ENCODE data around the gene CLEC4G. TPM values are rescaled to one million over a fixed set of nuclear protein-coding genes. Genes with fewer than 3 reads are reported as not detected.
A peak's percentile ranks its signal among the peaks of the same experiment; 100 is the strongest.

CLEC4G gene
- total RNA-seq, 1 experiment from 2014 or later, result 0.55 TPM

DNA sequence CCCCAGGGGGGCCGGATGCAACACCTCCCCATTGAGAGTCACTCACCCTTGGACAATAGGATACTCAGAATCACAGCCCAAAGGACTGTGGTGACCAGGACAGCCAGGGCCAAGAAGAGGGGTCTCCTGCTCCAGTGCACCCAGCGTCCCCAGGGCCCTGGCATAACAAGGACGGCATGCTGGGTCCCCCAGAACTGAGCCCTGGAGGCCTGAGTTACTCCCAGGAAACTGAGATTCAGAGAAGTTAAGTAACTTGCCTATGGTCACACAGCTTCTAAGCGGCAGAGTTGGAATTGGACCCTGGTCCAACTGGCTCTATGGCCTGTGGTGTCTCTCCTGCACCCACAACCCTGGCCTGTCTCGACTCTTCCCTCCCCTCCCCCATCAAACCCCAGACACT is 295 bp downstream of the CLEC4G start:
- CTCF ChIA-PET, result interaction anchor here (1.8 kb wide), 1 partner anchor 68 kb away, joined by 6 read pairs; no protein-coding TSS in a partner anchor

DNA sequence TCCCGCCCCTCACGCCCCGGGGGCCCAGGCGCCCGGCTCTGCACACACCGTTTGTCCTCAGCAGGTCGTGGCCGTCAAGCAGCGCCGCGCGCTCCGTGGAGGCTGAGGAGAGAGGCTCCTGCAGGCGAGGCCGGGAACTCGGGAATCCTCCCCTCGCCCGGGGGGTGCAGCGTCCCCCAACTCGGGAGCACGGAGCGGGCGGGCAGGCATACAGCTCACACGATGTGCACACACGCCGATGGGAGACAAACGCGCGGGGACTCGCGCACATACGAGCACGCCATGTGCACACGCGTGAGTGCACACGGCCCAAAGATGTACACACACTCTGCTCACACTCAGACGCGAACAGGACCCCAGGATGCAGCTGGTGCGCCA is 703 bp downstream of the CLEC4G start:
- ChIA-PET CTCF (interaction anchor here (1.8 to 2.9 kb wide), 2 partner anchors 50 to 68 kb away, joined by 6 to 14 read pairs; partner anchors contain the start of gene TRAPPC5), POLR2A (no interaction called here)
- Mint-ChIP-seq H3K4me3 (peak overlapping the region; percentile 32; the same call in 1 of the 2 replicates), H3K36me3 (no peaks in the 10 kb centered on the region), H3K4me1 (peaks cover 13% of the 10 kb centered on the region), H3K9me3 (no peaks in the 10 kb centered on the region), H3K27ac (no peak overlapping the region), H3K27me3 (ENCODE audit: low read depth) (peaks cover 84% of the 10 kb centered on the region)
- DNase-seq (ENCODE audit: low spot score), result no peak
- no peak for ATAC-seq
- TF ChIP-seq, protein P1, sequence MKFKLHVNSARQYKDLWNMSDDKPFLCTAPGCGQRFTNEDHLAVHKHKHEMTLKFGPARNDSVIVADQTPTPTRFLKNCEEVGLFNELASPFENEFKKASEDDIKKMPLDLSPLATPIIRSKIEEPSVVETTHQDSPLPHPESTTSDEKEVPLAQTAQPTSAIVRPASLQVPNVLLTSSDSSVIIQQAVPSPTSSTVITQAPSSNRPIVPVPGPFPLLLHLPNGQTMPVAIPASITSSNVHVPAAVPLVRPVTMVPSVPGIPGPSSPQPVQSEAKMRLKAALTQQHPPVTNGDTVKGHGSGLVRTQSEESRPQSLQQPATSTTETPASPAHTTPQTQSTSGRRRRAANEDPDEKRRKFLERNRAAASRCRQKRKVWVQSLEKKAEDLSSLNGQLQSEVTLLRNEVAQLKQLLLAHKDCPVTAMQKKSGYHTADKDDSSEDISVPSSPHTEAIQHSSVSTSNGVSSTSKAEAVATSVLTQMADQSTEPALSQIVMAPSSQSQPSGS (CRISPR knock-in tag; IDR thresholded peaks at IDR 0.05; ENCODE audit: borderline replicate concordance, low read depth), result no peak
- TF ChIP-seq, protein P2, sequence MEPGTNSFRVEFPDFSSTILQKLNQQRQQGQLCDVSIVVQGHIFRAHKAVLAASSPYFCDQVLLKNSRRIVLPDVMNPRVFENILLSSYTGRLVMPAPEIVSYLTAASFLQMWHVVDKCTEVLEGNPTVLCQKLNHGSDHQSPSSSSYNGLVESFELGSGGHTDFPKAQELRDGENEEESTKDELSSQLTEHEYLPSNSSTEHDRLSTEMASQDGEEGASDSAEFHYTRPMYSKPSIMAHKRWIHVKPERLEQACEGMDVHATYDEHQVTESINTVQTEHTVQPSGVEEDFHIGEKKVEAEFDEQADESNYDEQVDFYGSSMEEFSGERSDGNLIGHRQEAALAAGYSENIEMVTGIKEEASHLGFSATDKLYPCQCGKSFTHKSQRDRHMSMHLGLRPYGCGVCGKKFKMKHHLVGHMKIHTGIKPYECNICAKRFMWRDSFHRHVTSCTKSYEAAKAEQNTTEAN (CRISPR knock-in tag; IDR thresholded peaks at IDR 0.05), result no peak
- TF ChIP-seq JUN (CRISPR knock-in tag; IDR thresholded peaks at IDR 0.05), result no peak
- TF ChIP-seq NR2C2 (CRISPR knock-in tag; IDR thresholded peaks at IDR 0.05), result no peak
- TF ChIP-seq, protein P3, sequence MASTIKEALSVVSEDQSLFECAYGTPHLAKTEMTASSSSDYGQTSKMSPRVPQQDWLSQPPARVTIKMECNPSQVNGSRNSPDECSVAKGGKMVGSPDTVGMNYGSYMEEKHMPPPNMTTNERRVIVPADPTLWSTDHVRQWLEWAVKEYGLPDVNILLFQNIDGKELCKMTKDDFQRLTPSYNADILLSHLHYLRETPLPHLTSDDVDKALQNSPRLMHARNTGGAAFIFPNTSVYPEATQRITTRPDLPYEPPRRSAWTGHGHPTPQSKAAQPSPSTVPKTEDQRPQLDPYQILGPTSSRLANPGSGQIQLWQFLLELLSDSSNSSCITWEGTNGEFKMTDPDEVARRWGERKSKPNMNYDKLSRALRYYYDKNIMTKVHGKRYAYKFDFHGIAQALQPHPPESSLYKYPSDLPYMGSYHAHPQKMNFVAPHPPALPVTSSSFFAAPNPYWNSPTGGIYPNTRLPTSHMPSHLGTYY (CRISPR knock-in tag; IDR thresholded peaks at IDR 0.05), result no peak
- TF ChIP-seq ATF1 (CRISPR knock-in tag; IDR thresholded peaks at IDR 0.05), result no peak
- TF ChIP-seq TCF7 (CRISPR knock-in tag; IDR thresholded peaks at IDR 0.05; ENCODE audit: low read depth), result no peak
- TF ChIP-seq, protein P4, sequence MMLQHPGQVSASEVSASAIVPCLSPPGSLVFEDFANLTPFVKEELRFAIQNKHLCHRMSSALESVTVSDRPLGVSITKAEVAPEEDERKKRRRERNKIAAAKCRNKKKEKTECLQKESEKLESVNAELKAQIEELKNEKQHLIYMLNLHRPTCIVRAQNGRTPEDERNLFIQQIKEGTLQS (CRISPR knock-in tag; conservative IDR thresholded peaks at IDR 0.05), result no peak
- TF ChIP-seq, protein P5, sequence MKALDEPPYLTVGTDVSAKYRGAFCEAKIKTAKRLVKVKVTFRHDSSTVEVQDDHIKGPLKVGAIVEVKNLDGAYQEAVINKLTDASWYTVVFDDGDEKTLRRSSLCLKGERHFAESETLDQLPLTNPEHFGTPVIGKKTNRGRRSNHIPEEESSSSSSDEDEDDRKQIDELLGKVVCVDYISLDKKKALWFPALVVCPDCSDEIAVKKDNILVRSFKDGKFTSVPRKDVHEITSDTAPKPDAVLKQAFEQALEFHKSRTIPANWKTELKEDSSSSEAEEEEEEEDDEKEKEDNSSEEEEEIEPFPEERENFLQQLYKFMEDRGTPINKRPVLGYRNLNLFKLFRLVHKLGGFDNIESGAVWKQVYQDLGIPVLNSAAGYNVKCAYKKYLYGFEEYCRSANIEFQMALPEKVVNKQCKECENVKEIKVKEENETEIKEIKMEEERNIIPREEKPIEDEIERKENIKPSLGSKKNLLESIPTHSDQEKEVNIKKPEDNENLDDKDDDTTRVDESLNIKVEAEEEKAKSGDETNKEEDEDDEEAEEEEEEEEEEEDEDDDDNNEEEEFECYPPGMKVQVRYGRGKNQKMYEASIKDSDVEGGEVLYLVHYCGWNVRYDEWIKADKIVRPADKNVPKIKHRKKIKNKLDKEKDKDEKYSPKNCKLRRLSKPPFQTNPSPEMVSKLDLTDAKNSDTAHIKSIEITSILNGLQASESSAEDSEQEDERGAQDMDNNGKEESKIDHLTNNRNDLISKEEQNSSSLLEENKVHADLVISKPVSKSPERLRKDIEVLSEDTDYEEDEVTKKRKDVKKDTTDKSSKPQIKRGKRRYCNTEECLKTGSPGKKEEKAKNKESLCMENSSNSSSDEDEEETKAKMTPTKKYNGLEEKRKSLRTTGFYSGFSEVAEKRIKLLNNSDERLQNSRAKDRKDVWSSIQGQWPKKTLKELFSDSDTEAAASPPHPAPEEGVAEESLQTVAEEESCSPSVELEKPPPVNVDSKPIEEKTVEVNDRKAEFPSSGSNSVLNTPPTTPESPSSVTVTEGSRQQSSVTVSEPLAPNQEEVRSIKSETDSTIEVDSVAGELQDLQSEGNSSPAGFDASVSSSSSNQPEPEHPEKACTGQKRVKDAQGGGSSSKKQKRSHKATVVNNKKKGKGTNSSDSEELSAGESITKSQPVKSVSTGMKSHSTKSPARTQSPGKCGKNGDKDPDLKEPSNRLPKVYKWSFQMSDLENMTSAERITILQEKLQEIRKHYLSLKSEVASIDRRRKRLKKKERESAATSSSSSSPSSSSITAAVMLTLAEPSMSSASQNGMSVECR (CRISPR knock-in tag; IDR thresholded peaks at IDR 0.05; ENCODE audit: borderline replicate concordance), result no peak
- no peak for TF ChIP-seq SMAD4 (CRISPR knock-in tag; IDR thresholded peaks at IDR 0.05)
- TF ChIP-seq FOXK1 (CRISPR knock-in tag; IDR thresholded peaks at IDR 0.05), result no peak
- no peak for TF ChIP-seq ZNF121 (CRISPR knock-in tag; IDR thresholded peaks at IDR 0.05)
- no peak for TF ChIP-seq ZNF232 (CRISPR knock-in tag; IDR thresholded peaks at IDR 0.05)
- no peak for TF ChIP-seq CREM (CRISPR knock-in tag; IDR thresholded peaks at IDR 0.05)
- TF ChIP-seq FOXP1 (CRISPR knock-in tag; IDR thresholded peaks at IDR 0.05; ENCODE audit: borderline replicate concordance), result no peak; the same call in 1 of the 2 replicates
- TF ChIP-seq, protein P6, sequence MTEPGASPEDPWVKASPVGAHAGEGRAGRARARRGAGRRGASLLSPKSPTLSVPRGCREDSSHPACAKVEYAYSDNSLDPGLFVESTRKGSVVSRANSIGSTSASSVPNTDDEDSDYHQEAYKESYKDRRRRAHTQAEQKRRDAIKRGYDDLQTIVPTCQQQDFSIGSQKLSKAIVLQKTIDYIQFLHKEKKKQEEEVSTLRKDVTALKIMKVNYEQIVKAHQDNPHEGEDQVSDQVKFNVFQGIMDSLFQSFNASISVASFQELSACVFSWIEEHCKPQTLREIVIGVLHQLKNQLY (CRISPR knock-in tag; IDR thresholded peaks at IDR 0.05), result no peak
- no peak for TF ChIP-seq JAZF1 (CRISPR knock-in tag; IDR thresholded peaks at IDR 0.05)

More for the DNA sequence above, 295 bp downstream of the CLEC4G start:
- H3K36me3 Mint-ChIP-seq, result no peaks in the 10 kb centered on the region
- no peak for ATAC-seq
- no peak overlapping the region for H3K27ac Mint-ChIP-seq
- DNase-seq (ENCODE audit: low spot score), result no peak
- POLR2A ChIA-PET, result no interaction called here
- peak overlapping the region; percentile 32 for H3K4me3 Mint-ChIP-seq
- peaks cover 13% of the 10 kb centered on the region for H3K4me1 Mint-ChIP-seq
- TF ChIP-seq RELA (CRISPR knock-in tag; IDR thresholded peaks at IDR 0.05; ENCODE audit: borderline replicate concordance), result no peak
- no peak for TF ChIP-seq TCF7 (CRISPR knock-in tag; IDR thresholded peaks at IDR 0.05; ENCODE audit: low read depth)
- TF ChIP-seq SMAD4 (CRISPR knock-in tag; IDR thresholded peaks at IDR 0.05), result no peak
- TF ChIP-seq ZNF138 (CRISPR knock-in tag; conservative IDR thresholded peaks at IDR 0.05), result no peak
- TF ChIP-seq CREM (CRISPR knock-in tag; IDR thresholded peaks at IDR 0.05), result no peak
- TF ChIP-seq, protein P7, sequence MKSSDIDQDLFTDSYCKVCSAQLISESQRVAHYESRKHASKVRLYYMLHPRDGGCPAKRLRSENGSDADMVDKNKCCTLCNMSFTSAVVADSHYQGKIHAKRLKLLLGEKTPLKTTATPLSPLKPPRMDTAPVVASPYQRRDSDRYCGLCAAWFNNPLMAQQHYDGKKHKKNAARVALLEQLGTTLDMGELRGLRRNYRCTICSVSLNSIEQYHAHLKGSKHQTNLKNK (CRISPR knock-in tag; IDR thresholded peaks at IDR 0.05), result no peak
- H3K27me3 Mint-ChIP-seq (ENCODE audit: low read depth), result peaks cover 86% of the 10 kb centered on the region
- no peaks in the 10 kb centered on the region for H3K9me3 Mint-ChIP-seq
